ENCODE results near the gene CBX3. TPM values are rescaled to one million over a fixed set of nuclear protein-coding genes. Genes with fewer than 3 reads are reported as not detected.

The CBX3 gene
- total and polyA plus RNA-seq, 10 of the 15 experiments (the other 5 are each of a cell fraction or from before 2014, with no cell fraction given) = 153 to 307 (median 225) TPM

DNA sequence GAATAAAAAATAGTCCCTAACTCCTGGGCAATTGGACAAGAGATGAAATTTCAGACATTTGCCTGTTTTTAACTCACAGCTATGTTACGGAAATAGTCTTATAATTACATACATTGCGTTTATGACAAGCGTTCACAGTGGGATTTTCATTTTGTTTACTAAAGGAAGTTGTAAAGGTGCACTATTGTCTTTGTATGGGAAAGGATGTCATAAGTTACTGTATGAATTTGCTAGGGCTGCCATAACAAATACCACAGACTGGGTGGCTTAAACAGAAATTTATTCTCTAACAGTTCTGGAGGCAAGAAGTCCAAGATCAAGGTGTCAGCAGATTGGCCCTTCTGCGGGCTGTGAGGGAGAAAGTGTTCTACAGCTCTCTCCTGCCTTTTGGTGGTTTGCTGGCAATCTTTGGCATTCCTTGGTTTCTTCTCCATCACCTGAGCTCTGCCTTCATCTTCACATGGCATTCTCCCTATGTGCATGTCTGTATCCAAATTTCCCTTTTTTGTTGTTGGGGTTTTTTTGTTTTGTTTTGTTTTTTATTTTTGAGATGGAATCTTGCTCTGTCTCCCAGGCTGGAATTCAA lies 43.9 kb upstream of the CBX3 start:
- in situ Hi-C loops (cut with MboI) = no loop called here
- ChIA-PET CTCF (interaction anchor here (0.7 to 5.6 kb wide), 12 partner anchors 9 to 212 kb away, joined by 3 to 104 read pairs (median 4); partner anchors contain the start of genes HNRNPA2B1 and SNX10), SMC1A (ENCODE audit: uncharacterized antibody, unreplicated experiment) (interaction anchor here (1.0 to 9.3 kb wide), 13 partner anchors 9 to 510 kb away, joined by 3 to 198 read pairs (median 4); partner anchors contain the start of genes CBX3 and HNRNPA2B1), RAD21 (ENCODE audit: unreplicated experiment) (interaction anchor here (0.8 to 9.0 kb wide), 6 partner anchors 9 to 265 kb away, joined by 3 to 164 read pairs (median 3); partner anchors contain the start of genes CBX3 and HNRNPA2B1), POLR2A (interaction anchor here (0.7 to 10.1 kb wide), 7 partner anchors 9 to 73 kb away, joined by 3 to 206 read pairs (median 3); partner anchors contain the start of genes CBX3 and HNRNPA2B1)
- Histone ChIP-seq H4K20me1 (ENCODE audit: control insufficient read depth, insufficient read depth) (no peaks in the 10 kb centered on the region; the same call in 1 of the 2 replicates), H3K79me2 (ENCODE audit: control insufficient read depth, insufficient read depth, low read length) (peaks cover 93% of the 10 kb centered on the region), H3K9ac (ENCODE audit: control insufficient read depth, insufficient read depth, low read length) (peak overlapping the region; percentile 70), H3K36me3 (ENCODE audit: control insufficient read depth in 2 of 2, insufficient read depth in 2 of 2, low read length in 1 of 2) (no peaks in the 10 kb centered on the region; a peak in 1 of 4 replicates), H3K27me3 (replicated peaks in 1 of 2; ENCODE audit: control insufficient read depth in 2 of 2, insufficient read depth in 2 of 2, low read length in 1 of 2) (no peaks in the 10 kb centered on the region), H3K4me3 (peak overlapping the region; percentile 55), H3K4me2 (ENCODE audit: control insufficient read depth, insufficient read depth) (peak overlapping the region; percentile 98), H3K27ac (ENCODE audit: control insufficient read depth, insufficient read depth) (peak overlapping the region; percentile 88), H3K9me3 (replicated peaks; ENCODE audit: control insufficient read depth, insufficient read depth, low read length) (no peaks in the 10 kb centered on the region), H3K4me1 (ENCODE audit: control insufficient read depth, insufficient read depth, low read length) (peaks cover 43% of the 10 kb centered on the region), H2AFZ (ENCODE audit: control insufficient read depth, low read depth, low read length) (no peak overlapping the region)
- FAIRE-seq = no peak
- intact Hi-C loops (cut with micrococcal nuclease; ENCODE audit: unreplicated experiment) = loop anchor here (2.0 to 5.0 kb wide), 2 partner anchors 31 to 190 kb away; no protein-coding TSS in a partner anchor
- BruUV-seq (replicated peaks) = no TSS peak
- TF ChIP-seq BCL3 (IDR thresholded peaks at IDR 0.05; ENCODE audit: borderline replicate concordance, insufficient read depth, low read depth, low read length, poor library complexity, severe bottlenecking) (no peak), IKZF2 (IDR thresholded peaks at IDR 0.05) (0 out of 4 replicates have a peak, but pooled peaks of 1 of the 2 experiments have one; percentile 10)
- ATAC-seq = no peak
- DNase-seq (ENCODE audit: low read depth, low spot score) = no peak
- WGBS (ENCODE audit: insufficient coverage, insufficient replicate concordance, low lambda C conversion rate, missing lambda C conversion rate) = 75% methylated on average over 4 of the region's 4 CpGs

Data from GM12878 (cell line).